HepG2 (cell line): ENCODE measurements around the gene KSR1.

Experiments used
- EHMT2 ChIP-seq: fragments of 200-600 bp; sonication (generic); IDR thresholded peaks from 2 replicates; pipeline ENCODE4 v1.7.0; 2017; ENCODE audit warnings: antibody characterized with exemption, low read depth, low read length, borderline replicate concordance
- ISL2 ChIP-seq: sonication (generic); formaldehyde crosslinking; IDR thresholded peaks from 2 replicates; pipeline ENCODE4 v1.5.0; 2020; ENCODE audit warnings: missing genetic modification reagents
- KDM5B ChIP-seq: sonication (generic); formaldehyde crosslinking; IDR thresholded peaks from 2 replicates; pipeline ENCODE4 v1.4.0; 2020; ENCODE audit warnings: missing genetic modification reagents, mild to moderate bottlenecking, borderline replicate concordance
- MTF1 ChIP-seq: sonication (generic); formaldehyde crosslinking; IDR thresholded peaks from 2 replicates; pipeline ENCODE4 v1.5.0; 2020; ENCODE audit warnings: missing genetic modification reagents
- SUZ12 ChIP-seq: fragments of 150-350 bp; IDR thresholded peaks from 2 replicates; pipeline ENCODE4 v1.6.1; 2014; ENCODE audit warnings: low read depth, low read length
- TAF1 ChIP-seq: sonication (generic); formaldehyde crosslinking; IDR thresholded peaks from 2 replicates; pipeline ENCODE4 v1.4.0; 2020; ENCODE audit warnings: missing genetic modification reagents
- ZNF24 ChIP-seq: fragments of 450-650 bp; IDR thresholded peaks from 2 replicates; pipeline ENCODE4 v1.6.1; 2017; ENCODE audit warnings: antibody characterized with exemption, mild to moderate bottlenecking

DNA sequence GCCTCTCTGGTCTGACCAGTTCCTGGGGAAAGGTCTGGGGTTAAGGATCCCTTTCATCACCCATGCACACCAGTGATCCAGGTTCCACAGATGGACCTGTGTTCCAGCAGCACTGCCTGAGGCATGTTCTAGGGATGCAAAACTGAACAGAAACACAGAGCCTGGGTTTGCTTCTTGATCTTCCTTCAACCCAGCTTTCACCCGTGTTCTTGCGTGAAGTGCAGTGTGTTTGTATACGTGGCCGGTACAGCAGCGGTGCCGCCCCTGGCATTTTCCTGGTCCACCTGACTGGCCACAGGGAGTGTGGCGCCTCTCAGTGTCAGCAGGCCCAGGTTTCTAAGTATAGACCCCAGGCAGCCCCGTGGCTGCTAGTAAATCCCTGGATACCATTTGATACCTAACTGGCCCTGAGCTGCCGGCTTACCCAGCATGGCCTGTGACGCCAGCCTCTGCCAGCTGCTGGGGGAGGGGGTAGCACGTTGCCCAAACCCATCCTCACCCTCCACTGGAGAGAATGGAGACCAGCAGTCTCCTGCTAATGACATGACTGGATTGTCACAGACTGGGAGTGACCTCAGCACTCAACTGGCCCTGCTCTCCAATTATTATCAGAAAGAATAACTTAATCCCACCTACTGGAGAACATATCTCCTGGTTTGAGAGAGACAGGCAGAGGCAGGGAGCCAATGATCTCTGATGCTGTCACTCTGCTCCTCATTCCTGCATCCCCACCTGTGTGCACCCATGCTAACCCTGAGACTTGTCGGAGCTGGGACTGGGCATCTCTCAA lies 115.5 kb downstream of the KSR1 start:
- TF ChIP-seq TAF1 (CRISPR knock-in tag) = no peak
- TF ChIP-seq ZNF24 = no peak
- TF ChIP-seq ISL2 = no peak
- TF ChIP-seq MTF1 = no peak
- no peak for TF ChIP-seq KDM5B (CRISPR knock-in tag)
- no peak for TF ChIP-seq EHMT2
- TF ChIP-seq SUZ12 = no peak
